K562 treated with DMSO at 1 percent for 24 hours (cell line): Measurements from ENCODE around the gene TMEM147. TPM values are rescaled to one million over a fixed set of nuclear protein-coding genes. Genes with fewer than 3 reads are reported as not detected.

Experiments
- total RNA-seq: library from RNA; unstranded; fragments of 300-600 nt; gene quantifications from 2 replicates; pipeline ENCODE4 v1.2.3, GENCODE V29; 2022; ENCODE audit warnings: low read depth; ENCODE audit not compliant: insufficient read depth

TMEM147 gene, protein sequence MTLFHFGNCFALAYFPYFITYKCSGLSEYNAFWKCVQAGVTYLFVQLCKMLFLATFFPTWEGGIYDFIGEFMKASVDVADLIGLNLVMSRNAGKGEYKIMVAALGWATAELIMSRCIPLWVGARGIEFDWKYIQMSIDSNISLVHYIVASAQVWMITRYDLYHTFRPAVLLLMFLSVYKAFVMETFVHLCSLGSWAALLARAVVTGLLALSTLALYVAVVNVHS
- 125 and 126 TPM in 2 replicates for total RNA-seq

DNA sequence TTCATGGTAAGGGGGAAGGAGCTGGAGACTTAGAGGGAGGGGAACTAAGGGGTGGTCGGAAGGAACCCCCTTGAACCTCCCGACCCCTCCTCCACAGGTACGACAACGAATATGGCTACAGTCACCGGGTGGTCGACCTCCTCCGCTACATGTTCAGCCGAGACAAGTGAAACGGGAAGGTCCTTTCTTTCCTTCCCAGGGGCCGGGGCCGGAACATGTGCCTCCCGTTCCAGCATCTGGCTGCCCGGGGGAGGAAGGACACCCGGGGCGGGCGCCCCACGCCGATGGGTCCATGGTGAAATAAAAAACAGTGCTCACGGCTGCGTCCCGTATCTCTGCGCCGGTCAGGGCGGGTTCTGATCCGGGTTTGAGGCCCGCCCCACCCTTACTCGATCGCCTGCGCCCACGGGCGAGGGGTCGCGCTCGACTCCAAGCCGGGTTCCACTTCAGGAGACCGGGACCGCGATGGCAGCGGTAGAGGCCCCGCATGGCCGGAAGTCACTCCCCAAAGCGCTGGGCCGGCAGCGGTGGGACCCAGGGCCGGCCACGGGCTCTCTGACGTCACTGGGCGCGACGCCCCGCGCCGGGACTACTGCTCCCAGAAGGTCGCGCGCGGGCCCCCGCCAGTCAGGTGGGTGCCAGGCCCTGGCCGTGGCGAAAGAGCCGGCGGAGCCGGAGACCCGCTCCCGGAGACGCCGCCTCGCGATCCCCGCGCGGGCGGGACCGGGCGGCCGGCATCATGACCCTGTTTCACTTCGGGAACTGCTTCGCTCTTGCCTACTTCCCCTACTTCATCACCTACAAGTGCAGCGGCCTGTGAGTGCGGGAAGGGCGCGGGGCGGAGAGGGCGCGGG, at the start of gene TMEM147:
Gene TMEM147, plus strand, starts transcription at position 626 of the 854 bp plus-strand sequence. Its CDS starts 114 bp downstream, at position 740.

DNA sequence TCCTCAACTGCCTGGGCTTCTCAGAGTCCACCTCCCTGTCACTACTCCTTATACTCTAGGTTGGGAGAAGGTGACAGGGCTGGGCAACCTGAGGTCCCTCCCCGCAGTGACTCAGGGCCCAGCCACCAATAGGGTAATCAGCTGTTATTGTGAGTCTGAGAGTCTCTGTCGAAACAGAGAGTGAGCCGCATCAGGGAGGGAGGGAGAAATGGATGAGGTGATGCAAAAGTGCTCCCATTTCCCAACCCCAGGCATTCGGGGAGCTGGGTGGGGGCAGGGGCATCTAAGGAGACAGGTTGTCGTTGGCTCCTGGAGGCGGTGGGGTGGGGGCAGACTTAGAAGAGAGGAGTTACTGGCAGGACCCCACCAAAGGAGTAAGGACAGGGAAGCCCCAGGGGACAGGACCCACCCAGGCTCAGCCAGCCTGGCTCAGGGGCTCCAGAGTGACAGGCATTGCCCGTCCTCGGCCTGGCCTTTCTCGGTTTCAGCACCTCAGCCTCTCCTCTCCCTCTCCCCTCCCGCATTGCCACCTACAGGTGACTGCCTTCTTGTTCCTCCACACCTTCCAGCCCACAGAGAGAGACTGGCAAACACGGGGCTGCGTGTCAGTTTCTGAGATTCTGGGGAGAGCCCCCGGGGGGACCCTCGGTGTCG, 31.7 kb upstream of the TMEM147 start, which contains the start of gene DMKN:
Gene DMKN, minus strand, starts transcription at position 22 of the 654 bp plus-strand sequence. CDS start 174 bp downstream, outside the sequence.

DNA sequence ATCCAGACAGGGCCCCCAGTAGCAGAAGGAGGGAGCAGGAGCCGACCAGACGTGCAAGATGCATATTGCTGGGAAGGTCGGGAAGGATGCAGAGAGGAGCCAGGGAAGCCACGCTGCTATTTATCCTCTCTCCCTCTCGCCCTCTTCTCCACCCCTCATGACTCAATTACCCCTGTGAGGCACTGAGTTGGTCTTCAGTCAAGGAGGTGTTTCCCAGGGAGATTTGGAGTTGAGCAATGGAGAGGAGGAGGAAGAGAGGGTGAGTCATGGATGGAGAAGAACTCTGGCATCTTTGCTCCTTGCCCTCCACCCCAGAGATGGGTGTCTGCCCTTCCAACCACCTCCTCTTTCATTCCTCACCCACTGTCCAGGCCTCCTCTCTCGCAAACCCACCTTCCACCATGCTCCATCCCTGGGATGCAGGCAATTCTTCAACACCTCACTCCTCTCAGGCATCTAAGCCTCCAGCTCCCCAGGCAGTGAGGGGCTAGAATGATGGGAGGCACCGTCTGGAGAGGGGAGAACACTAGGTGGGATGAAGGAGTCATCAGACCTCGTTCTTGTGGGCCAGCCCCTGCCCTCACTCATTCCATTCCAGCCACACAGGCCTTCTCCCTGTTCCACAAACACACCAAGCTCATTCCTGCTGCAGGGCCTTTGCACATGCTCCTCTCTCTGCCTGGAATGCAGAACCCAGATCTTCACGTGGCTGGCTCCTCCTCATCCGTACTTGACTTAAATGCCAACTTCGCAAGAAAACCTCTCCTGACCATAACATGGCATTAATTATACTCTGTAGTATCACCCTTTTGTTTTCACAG, 17.0 kb upstream of the TMEM147 start, which contains the start of gene SBSN:
Gene SBSN, minus strand, starts transcription at position 94 of the 821 bp plus-strand sequence. Its CDS starts 30 bp downstream, at position 64.

DNA sequence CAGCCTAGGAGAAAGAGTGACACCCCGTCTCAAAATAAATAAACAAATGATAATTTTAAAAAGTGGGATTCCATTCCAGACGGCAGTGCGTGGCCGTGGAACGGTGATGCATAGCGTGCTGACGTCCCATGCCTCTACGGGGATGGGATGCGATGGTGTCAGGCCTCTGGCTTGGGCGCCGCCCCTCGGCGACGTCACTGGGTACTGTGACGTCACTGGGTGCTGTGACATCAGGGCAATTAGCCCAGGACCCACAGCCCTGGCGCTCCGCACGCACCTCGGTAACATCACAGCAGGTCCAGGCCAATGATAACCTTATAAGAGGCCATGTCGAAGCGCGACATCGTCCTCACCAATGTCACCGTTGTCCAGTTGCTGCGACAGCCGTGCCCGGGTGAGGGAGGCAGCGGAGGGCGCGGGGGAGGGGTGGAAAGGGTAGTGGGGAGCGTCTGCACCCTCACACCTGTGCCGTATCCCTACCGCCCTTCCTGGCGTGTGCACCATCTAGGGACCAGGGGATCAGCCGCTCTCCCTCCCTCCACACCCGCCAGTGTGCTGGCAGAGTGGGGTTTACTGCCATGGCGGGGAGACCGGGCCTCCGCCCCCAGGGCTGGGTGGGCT, 12.1 kb upstream of the TMEM147 start, which contains the start of gene GAPDHS:
Gene GAPDHS, plus strand, starts transcription at position 256 of the 621 bp plus-strand sequence. Its CDS starts 72 bp downstream, at position 328.

DNA sequence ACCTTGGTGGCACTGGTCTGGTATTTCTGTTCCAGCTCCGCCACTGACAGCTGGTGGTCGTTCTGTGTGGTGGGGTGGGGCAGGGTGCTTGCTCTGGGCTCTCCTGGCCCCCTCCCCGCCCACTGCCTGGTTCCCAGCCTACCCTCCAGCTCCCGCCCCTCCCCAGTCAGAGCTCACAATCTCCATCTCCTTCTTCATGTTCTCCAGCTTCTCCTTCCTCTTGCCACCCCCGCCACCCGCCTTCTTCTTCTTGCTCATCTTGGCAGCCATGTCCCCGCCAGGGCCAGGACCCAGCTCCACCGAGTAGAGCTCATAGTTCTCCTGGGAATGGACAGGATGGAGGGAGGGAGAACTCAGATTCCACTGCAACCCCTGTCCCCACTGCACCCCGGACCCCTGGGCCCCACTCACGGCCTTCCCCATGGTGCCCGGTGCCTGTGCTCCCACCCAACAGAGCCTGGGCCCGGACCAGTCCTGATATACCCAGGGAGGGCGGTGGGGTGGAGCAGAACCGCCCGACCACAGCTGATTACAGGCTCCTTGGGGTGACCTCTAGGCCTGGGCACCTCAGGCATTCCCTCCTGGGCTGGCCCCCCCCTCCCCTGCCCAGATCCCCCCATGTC, 17.9 kb downstream of the TMEM147 start, which contains the start of gene ATP4A:
Gene ATP4A, minus strand, starts transcription at position 452 of the 623 bp plus-strand sequence. Its CDS starts 29 bp downstream, at position 423.

DNA sequence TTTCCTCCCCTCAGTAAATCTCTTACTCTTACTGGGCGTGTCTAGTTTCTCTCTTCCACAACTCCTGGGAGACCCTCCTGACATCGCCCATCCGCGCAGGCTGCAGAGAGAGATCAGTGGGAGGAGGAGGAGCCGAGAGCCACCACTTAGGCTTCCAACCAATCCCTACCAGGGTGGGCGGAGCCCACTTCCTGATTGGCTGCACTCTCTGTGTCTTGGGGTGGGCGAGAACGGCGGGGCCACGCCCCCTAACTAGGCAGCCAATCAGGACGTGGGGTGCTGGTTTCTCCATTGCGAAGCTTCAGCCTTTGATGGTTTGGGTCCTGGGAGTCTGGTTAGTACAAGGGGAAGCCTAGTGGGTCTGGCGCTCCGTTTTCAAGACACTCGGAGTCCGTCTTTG, 40.4 kb downstream of the TMEM147 start, which contains the start of gene PMIS2:
Gene PMIS2, plus strand, starts transcription at position 326 of the 400 bp plus-strand sequence. CDS start 87 bp downstream, outside the sequence.

Other genes starting within 250 kb of the TMEM147 start
- 1.5 and 1.6 TPM in 2 replicates for gene CD22, start 216.4 kb upstream of the TMEM147 start, total RNA-seq
- not detected in 2 replicates for gene FFAR1, start 197.7 kb upstream of the TMEM147 start, total RNA-seq
- gene FFAR3, start 187.2 kb upstream of the TMEM147 start, total RNA-seq, result not detected in 2 replicates
- not detected in 2 replicates for gene GPR42, start 174.6 kb upstream of the TMEM147 start, total RNA-seq
- not detected in 2 replicates for gene FFAR2, start 97.4 kb upstream of the TMEM147 start, total RNA-seq
- gene KRTDAP, start 55.2 kb upstream of the TMEM147 start, total RNA-seq, result not detected in 2 replicates
- not detected in 2 replicates for gene DMKN, start 32.0 kb upstream of the TMEM147 start, total RNA-seq
- gene SBSN, start 17.3 kb upstream of the TMEM147 start, total RNA-seq, result not detected in 2 replicates
- gene GAPDHS, start 12.2 kb upstream of the TMEM147 start, total RNA-seq, result not detected in 2 replicates
- gene ATP4A, start 18.0 kb downstream of the TMEM147 start, total RNA-seq, result not detected in 2 replicates
- not detected in 2 replicates for gene PMIS2, start 40.5 kb downstream of the TMEM147 start, total RNA-seq
- gene HAUS5, start 67.1 kb downstream of the TMEM147 start, total RNA-seq, result 34.2 and 36.5 TPM in 2 replicates
- 282 and 289 TPM in 2 replicates for gene RBM42, start 83.4 kb downstream of the TMEM147 start, total RNA-seq
- gene ETV2, start 96.1 kb downstream of the TMEM147 start, total RNA-seq, result 0.63 and 2.9 TPM in 2 replicates
- gene COX6B1, start 102.7 kb downstream of the TMEM147 start, total RNA-seq, result 1,088 and 1,092 TPM in 2 replicates
- gene UPK1A, start 120.9 kb downstream of the TMEM147 start, total RNA-seq, result not detected in 2 replicates
- not detected in 2 replicates for gene ZBTB32, start 158.9 kb downstream of the TMEM147 start, total RNA-seq
- 29.9 and 30.6 TPM in 2 replicates for gene KMT2B, start 172.4 kb downstream of the TMEM147 start, total RNA-seq
- gene IGFLR1, start 196.8 kb downstream of the TMEM147 start, total RNA-seq, result 11.4 and 13.6 TPM in 2 replicates
- gene U2AF1L4, start 199.8 kb downstream of the TMEM147 start, total RNA-seq, result 5.4 and 6.3 TPM in 2 replicates
- gene PSENEN, start 200.0 kb downstream of the TMEM147 start, total RNA-seq, result 41.2 and 43.3 TPM in 2 replicates
- 22.5 and 26.8 TPM in 2 replicates for gene LIN37, start 202.9 kb downstream of the TMEM147 start, total RNA-seq
- gene HSPB6, start 211.4 kb downstream of the TMEM147 start, total RNA-seq, result 1.5 TPM in 1 of 2 replicates, not detected in the other
- 20.6 and 24.1 TPM in 2 replicates for gene PROSER3, start 212.6 kb downstream of the TMEM147 start, total RNA-seq
- gene ARHGAP33, start 229.9 kb downstream of the TMEM147 start, total RNA-seq, result 5.7 and 6.1 TPM in 2 replicates